CD1c-positive myeloid dendritic cell (primary cell): Measurements from ENCODE around the gene SPATA6.
A peak's percentile ranks its signal among the peaks of the same experiment; 100 is the strongest.
"Not testable (repeated sequence)": the region's sequence is repeated elsewhere in the genome, so short reads cannot be mapped to it uniquely, and the experiment has no call there.

Experiments
- DNase-seq: peaks from one replicate; pipeline ENCODE4 v3.0.0-alpha.2; 2016; ENCODE audit errors: extremely low spot score

SPATA6 gene

GRCh38 chr1:48471691-48472576 lies at the start of gene SPATA6:
Gene SPATA6, minus strand, starts transcription at chr1:48472204. Its CDS starts 196 bp downstream, at chr1:48472008.
- DNase-seq: peak; percentile 98

DNA sequence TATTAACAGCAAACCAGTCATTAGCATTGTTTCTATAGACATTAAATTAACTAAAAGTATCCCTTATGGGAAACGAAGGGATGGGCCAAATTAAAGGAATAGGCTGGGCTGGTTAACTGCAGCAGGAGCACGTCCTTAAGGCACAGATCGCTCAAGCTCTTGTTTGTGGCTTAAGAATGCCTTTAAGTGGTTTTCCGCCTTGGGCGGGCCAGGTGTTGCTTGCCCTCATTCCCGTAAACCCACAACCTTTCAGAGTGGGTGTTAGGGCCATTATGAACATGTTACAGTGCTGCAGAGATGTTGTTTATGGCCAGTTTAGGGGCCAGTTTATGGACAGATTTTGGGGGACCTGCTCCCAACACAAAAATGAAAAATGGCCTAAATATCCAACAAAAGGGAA lies 47.9 kb upstream of the SPATA6 start:
- not testable (repeated sequence) for DNase-seq

GRCh38 chr1:48506870-48507269 lies 34.9 kb upstream of the SPATA6 start:
- no peak for DNase-seq

- DNase-seq: no peak
Measured at GRCh38 chr1:48500541-48501450, 28.8 kb upstream of the SPATA6 start.

DNA sequence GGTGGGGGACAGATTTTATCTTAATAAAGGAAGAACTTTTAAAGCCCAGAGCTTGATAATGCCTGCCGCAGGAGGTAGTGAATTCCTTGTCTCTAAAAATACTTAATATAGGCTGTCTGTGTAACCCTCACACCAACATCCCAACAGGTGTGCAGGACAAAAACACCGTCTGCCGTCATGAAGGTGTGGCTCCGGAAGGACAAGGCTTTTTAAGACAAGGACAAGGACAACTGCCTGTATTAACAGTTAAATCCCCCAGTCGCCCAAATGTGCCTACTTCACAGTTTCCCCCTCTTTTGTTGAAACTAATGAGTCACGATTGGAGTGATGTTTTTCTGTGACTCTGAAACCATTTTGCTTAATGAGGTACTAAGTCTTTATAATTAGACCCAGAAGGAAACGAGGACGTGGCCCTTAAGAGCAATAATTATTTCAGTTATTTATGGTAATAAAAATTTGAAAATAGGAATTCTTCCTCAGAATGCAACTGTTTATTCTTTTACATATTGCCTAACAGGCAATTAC lies 27.3 kb upstream of the SPATA6 start:
- no peak for DNase-seq

DNA sequence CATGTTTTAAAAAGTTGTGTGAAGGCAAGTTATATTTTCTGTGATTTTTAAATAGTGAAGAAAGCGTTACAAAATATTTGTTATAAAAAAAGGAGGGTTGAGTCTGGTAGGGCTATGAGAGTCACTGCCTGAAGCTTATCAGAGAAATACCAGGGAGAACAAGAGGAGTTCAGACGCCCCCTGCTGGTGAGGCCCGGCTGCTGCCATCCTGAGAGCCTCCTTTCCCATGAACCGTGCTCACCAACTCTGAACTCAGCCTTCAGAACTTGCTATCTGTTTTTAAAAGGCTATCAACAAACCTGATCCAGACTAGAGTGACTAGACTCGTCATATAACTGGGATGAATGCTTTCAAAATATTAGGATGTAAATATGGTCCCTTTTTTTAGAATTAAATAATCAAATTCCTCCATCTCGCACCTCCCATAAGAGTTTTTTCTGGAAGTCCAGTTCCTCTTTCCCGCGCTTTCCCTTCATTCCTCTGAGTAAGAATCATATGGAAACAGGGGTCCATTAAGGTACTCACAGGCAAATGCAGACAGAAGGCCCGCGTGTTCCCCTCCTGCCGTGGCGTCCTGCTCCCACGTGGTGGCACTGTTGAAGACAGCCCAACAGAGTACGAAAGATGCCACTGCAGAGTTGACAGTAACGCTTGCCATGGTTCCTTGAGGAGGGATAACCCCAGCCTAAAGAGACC lies 26.2 kb upstream of the SPATA6 start:
- DNase-seq: peak; percentile 72

GRCh38 chr1:48495911-48496310 lies 23.9 kb upstream of the SPATA6 start:
- DNase-seq: no peak

- DNase-seq: no peak
Measured at GRCh38 chr1:48495166-48495565, 23.2 kb upstream of the SPATA6 start.

DNA sequence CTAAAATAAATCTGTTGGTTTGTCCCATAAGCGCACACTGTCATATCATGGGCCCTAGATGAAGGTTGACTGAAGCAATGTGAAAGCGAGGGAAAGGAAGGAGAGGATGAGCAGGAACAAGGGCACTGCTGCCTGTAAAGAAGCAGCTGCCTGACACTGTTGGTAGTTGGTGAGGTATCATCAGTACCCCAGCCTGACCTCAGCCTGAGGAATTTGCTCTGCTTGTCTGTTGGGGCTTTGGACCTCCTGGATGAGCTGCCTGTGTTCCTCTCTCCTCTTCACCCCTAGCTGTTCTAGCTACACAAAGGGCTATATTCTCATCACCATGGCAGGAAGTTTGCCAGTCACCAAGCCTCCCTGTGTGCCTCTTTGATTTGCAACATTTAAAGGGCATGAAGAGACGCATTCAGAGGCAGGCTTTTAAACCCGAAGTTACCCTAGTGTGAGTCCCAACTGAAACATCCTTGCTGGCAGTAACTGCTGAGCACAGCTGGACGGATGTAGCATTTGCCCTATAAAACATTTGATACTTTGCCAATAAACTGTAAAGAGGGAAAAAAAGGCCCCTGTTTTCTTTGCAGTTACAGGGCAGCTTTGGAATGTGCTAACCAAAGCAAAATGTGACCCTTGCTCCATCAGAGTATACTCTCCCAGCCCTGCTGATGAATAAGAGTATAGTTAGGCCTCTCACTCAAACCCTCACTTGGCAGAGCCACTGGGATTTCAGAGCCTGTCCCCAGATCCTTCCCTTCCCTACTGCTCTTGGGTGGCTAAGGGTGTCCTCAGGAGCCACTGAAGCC lies 22.2 kb upstream of the SPATA6 start:
- DNase-seq: no peak

DNA sequence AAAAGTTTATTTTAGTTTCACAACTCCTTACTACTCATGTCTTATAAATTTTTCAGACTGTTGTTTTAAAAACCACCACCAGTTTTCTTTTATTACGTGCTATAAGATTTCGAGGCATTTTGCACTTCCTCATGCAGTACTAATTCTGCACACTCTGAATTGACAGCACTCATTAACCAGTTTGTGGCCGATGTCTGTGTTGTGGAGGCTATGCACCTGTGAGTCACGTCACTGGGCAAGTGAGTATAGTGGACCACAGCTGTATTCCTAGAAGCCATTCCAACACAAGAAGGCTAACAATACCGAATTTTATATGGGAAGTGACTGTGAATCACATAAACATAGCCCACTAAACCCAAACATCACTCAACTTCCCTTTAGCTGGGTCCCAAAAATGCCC lies 21.0 kb upstream of the SPATA6 start:
- DNase-seq: no peak

DNA sequence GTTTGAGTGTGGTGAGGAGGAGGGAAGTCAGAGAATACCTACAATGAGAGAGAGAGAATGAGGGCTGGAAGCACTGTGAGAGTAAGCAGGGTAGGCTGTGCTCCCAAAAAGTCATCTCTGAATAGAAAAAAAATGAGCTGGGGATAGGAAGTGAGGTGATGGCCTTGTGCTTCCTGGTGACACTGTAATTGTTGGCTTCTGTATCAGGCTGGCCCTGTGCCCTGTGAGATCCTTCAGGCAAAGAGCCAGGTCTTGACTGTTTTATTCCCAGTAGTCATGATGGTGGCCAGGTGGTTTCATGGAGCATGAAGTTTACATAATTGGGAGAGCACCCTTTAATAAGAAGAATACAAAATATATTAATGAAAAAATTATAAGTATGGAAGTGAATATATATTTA lies 20.4 kb upstream of the SPATA6 start:
- no peak for DNase-seq

- no peak for DNase-seq
Measured at GRCh38 chr1:48488721-48489120, 16.7 kb upstream of the SPATA6 start.

DNA sequence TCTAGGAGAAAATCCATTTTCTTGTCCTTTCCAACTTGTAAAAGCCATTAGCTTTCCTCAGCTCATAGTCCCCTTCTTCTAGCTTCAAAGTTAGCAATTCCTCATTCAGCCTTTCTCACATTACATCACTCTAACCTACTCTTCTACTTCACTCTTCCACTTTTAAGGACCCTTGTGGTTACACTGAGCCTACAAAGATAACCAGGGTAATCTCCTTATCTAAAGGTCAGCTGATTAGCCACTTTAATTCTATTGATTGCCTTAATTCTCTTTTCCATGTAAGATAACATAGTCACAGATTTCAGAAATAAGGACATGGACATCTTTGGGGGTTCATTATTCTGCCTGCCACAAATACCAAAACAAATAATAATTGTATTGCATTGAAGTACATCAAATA lies 8.5 kb upstream of the SPATA6 start:
- no peak for DNase-seq

- not testable (repeated sequence) for DNase-seq
Measured at GRCh38 chr1:48480023-48480422, 8.0 kb upstream of the SPATA6 start.

DNA sequence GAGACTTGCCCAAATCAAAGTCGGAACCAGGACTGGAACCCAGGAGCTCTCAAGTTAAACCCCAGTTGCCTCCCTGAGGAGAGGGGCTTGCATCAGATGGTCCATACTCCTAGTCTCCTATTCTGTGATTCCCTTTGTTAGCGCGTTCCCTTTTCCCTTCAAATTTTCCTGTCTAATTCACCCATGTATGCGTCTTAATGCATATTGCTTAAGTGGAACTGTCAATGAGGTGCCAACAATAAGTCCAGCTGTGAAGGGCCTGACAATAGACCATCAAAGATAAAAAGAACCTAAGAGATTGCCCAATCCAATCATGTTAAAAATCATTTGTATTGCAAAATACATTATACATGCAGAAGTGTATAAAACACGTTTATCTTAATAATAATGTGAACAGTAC lies 634 bp upstream of the SPATA6 start:
- no peak for DNase-seq

DNA sequence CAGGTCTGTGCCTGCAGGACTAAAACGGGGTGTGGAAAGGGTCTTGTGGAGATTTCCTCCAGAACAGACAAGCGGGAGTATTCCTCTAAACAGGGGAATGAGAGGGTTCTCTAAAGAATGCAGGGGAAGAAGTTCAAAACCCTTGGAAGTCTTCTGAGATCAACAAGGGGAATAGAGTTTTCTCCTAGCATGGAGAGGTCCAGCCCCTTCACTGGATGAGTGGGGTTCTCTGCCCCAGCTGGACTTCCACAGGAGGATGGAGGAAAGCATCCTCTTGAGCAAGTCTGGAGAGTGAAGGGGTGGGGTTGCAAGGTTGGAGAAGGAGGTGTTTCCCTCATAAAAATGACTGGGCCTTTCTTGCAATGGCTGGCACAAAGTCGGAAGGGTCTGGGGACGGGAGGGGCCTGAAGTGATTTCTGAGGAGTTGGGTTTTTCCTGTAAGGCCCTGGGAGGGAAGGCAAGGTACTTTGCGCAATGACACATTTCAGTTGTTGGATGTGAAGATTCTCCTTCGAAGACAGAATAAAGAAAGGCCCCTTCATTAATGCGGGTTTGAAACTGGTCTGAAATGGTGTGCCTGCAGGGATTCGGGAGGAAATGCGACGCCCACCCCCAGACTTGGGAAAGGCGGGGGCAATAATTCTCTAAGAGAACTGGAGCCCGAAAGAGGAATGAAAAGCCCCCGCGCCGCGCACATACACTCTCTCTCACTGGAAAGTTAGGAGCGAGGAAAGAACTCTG lies 884 bp downstream of the SPATA6 start:
- DNase-seq: peak; percentile 20

DNA sequence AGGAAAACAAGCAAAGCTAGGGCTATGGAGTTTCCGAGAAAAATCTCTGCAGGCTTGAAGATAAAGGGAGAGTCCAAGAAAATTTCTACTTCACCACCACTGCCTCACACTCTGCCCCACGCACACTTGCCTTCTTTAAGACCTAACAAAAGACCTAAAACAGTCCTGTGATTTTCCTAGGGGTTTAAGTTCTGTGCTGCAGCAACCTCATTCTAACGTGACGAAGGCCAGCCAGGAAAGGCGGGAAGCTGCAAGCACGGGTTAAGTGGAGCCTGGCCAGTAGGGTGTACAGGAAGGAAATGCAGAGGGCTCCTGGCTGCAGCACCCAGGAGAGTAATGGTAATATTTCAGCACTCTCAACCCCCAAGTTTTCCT lies 1.5 kb downstream of the SPATA6 start:
- DNase-seq: peak; percentile 22

- peak; percentile 84 for DNase-seq
Measured at GRCh38 chr1:48469616-48470480, 2.2 kb downstream of the SPATA6 start.

GRCh38 chr1:48466594-48466993 lies 5.4 kb downstream of the SPATA6 start:
- no peak for DNase-seq
